H9 (cell line): ENCODE results near the gene HEPHL1. TPM values are rescaled to one million over a fixed set of nuclear protein-coding genes. Genes with fewer than 3 reads are reported as not detected.
"Not testable (repeated sequence)": the region's sequence is repeated elsewhere in the genome, so short reads cannot be mapped to it uniquely, and the experiment has no call there.

Experiments
- DNase-seq: peaks from one replicate; pipeline ENCODE4 v3.0.0-alpha.2; 2017
- H2AFZ ChIP-seq: one replicate; pipeline ENCODE4 v1.6.1; 2013; ENCODE audit warnings: mild to moderate bottlenecking, low read length, control low read depth, moderate library complexity
- H2AK5ac ChIP-seq: 2 replicates; pipeline ENCODE4 v1.6.1; 2013; ENCODE audit warnings: low read length, control low read depth, mixed read lengths; ENCODE audit not compliant: insufficient read length
- H2BK120ac ChIP-seq: one replicate; pipeline ENCODE4 v1.6.1; 2013; ENCODE audit warnings: low read depth, mild to moderate bottlenecking, low read length, control low read depth, inconsistent platforms; ENCODE audit not compliant: poor library complexity, severe bottlenecking
- H2BK12ac ChIP-seq: 2 replicates; pipeline ENCODE4 v1.6.1; 2013; ENCODE audit warnings: low read length, control low read depth, mixed read lengths, low read depth; ENCODE audit not compliant: insufficient read length
- H2BK15ac ChIP-seq: 2 replicates; pipeline ENCODE4 v1.6.1; 2013; ENCODE audit warnings: low read depth, low read length, control low read depth
- H2BK20ac ChIP-seq: one replicate; pipeline ENCODE4 v1.6.1; 2013; ENCODE audit warnings: low read depth, mild to moderate bottlenecking, low read length, control low read depth, inconsistent platforms; ENCODE audit not compliant: poor library complexity, severe bottlenecking
- H2BK5ac ChIP-seq: 2 replicates; pipeline ENCODE4 v1.6.1; 2013; ENCODE audit warnings: low read length, control low read depth, mixed read lengths; ENCODE audit not compliant: insufficient read length
- H3K14ac ChIP-seq: 2 replicates; pipeline ENCODE4 v1.6.1; 2013; ENCODE audit warnings: low read length, control low read depth; ENCODE audit not compliant: insufficient read depth
- H3K18ac ChIP-seq: 2 replicates; pipeline ENCODE4 v1.6.1; 2013; ENCODE audit warnings: low read depth, mild to moderate bottlenecking, mixed read lengths, low read length, control low read depth; ENCODE audit not compliant: insufficient read length
- H3K23ac ChIP-seq: 2 replicates; pipeline ENCODE4 v1.6.1; 2013; ENCODE audit warnings: low read length, control low read depth, mixed read lengths, low read depth; ENCODE audit not compliant: insufficient read length
- H3K23me2 ChIP-seq: 2 replicates; pipeline ENCODE4 v1.6.1; 2013; ENCODE audit warnings: low read depth, mild to moderate bottlenecking, mixed read lengths, low read length, control low read depth; ENCODE audit not compliant: insufficient read length, poor library complexity, severe bottlenecking
- H3K27ac ChIP-seq: 2 replicates; pipeline ENCODE4 v1.5.1; 2013; ENCODE audit warnings: low read length, control low read depth, mixed read lengths, low read depth; ENCODE audit not compliant: insufficient read length
- H3K27me3 ChIP-seq: 2 replicates; pipeline ENCODE4 v1.6.1; 2013; ENCODE audit warnings: low read length, control low read depth, inconsistent platforms; ENCODE audit not compliant: insufficient read depth
- H3K4ac ChIP-seq: 2 replicates; pipeline ENCODE4 v1.6.1; 2013; ENCODE audit warnings: low read depth, mild to moderate bottlenecking, control low read depth, inconsistent platforms, low read length, moderate library complexity
- H3K4me1 ChIP-seq: 2 replicates; pipeline ENCODE4 v1.6.1; 2013; ENCODE audit warnings: low read length, control low read depth, inconsistent platforms; ENCODE audit not compliant: insufficient read depth
- H3K4me2 ChIP-seq: 2 replicates; pipeline ENCODE4 v1.6.1; 2013; ENCODE audit warnings: low read length, control low read depth, mixed read lengths; ENCODE audit not compliant: insufficient read length, insufficient read depth
- H3K56ac ChIP-seq: 2 replicates; pipeline ENCODE4 v1.6.1; 2013; ENCODE audit warnings: low read depth, mild to moderate bottlenecking, mixed read lengths, low read length, control low read depth; ENCODE audit not compliant: insufficient read length
- H3K79me1 ChIP-seq: 2 replicates; pipeline ENCODE4 v1.6.1; 2013; ENCODE audit warnings: low read depth, mild to moderate bottlenecking, moderate library complexity, low read length, control low read depth, inconsistent platforms; ENCODE audit not compliant: insufficient read depth, poor library complexity, severe bottlenecking
- H3K79me2 ChIP-seq: 2 replicates; pipeline ENCODE4 v1.6.1; 2013; ENCODE audit warnings: low read length, control low read depth, inconsistent platforms; ENCODE audit not compliant: insufficient read depth
- H3K9ac ChIP-seq: 2 replicates; pipeline ENCODE4 v1.6.1; 2013; ENCODE audit warnings: low read length, control low read depth, mixed read lengths; ENCODE audit not compliant: insufficient read length; ENCODE audit errors: extremely low read depth
- H3K9me3 ChIP-seq: one replicate; pipeline ENCODE4 v1.6.1; 2013; ENCODE audit warnings: low read depth, low read length, inconsistent platforms; ENCODE audit not compliant: control insufficient read depth
- H3T11ph ChIP-seq: one replicate; pipeline ENCODE4 v1.6.1; 2013; ENCODE audit warnings: mild to moderate bottlenecking, low read length, control low read depth, inconsistent platforms
- H4K20me1 ChIP-seq: one replicate; pipeline ENCODE4 v1.6.1; 2013; ENCODE audit not compliant: control insufficient read depth, insufficient read length, insufficient read depth
- H4K5ac ChIP-seq: 2 replicates; pipeline ENCODE4 v1.6.1; 2013; ENCODE audit warnings: low read depth, mild to moderate bottlenecking, mixed read lengths, low read length, control low read depth; ENCODE audit not compliant: insufficient read length
- H4K8ac ChIP-seq: replicated peaks from 2 replicates; pipeline ENCODE4 v1.6.1; 2013; ENCODE audit warnings: low read length, control low read depth, mixed read lengths, low read depth; ENCODE audit not compliant: insufficient read length
- H4K91ac ChIP-seq: 2 replicates; pipeline ENCODE4 v1.6.1; 2013; ENCODE audit warnings: low read depth, mild to moderate bottlenecking, moderate library complexity, mixed read lengths, low read length, control low read depth; ENCODE audit not compliant: insufficient read length
- H3K27ac Mint-ChIP-seq, 3 experiments: 2 replicates in 2 of 3; 3 replicates in 1 of 3; pipeline ENCODE4 v1.8.0; 2020 to 2021; ENCODE audit warnings: mixed read lengths in 3 of 3, mild to moderate bottlenecking in 1 of 3, moderate library complexity in 1 of 3
- H3K27me3 Mint-ChIP-seq: 2 replicates; pipeline ENCODE4 v1.8.0; 2021; ENCODE audit warnings: low read depth, mild to moderate bottlenecking, moderate library complexity, mixed read lengths
- H3K36me3 Mint-ChIP-seq, 3 experiments: 2 replicates in 2 of 3; 3 replicates in 1 of 3; pipeline ENCODE4 v1.8.0; 2020 to 2021; ENCODE audit warnings: low read depth in 3 of 3, mixed read lengths in 3 of 3; ENCODE audit not compliant: insufficient read depth in 1 of 3
- H3K4me1 Mint-ChIP-seq, 2 experiments: 2 replicates each; pipeline ENCODE4 v1.8.0; 2020; ENCODE audit warnings: mixed read lengths in 2 of 2
- H3K4me3 Mint-ChIP-seq, 2 experiments: 2 replicates in 1 of 2; 3 replicates in 1 of 2; pipeline ENCODE4 v1.8.0; 2020 to 2021; ENCODE audit warnings: mild to moderate bottlenecking in 2 of 2, mixed read lengths in 2 of 2, moderate library complexity in 1 of 2
- H3K9me3 Mint-ChIP-seq, 2 experiments: 2 replicates in 1 of 2; 3 replicates in 1 of 2; pipeline ENCODE4 v1.8.0; 2020; ENCODE audit warnings: mild to moderate bottlenecking in 2 of 2, mixed read lengths in 2 of 2, moderate library complexity in 1 of 2
- WGBS: extraction: QIAGEN DNeasy Blood & Tissue Kit; methylation state at CpG from one replicate; pipeline ENCODE4 v1.1.7; 2013; ENCODE audit warnings: missing lambda C conversion rate, low lambda C conversion rate, mixed read lengths; ENCODE audit not compliant: insufficient read length; ENCODE audit errors: extremely low coverage; 5-methylcytosine and 5-hydroxymethylcytosine counted together
- total RNA-seq: library from RNA; stranded (reverse); gene quantifications from 2 replicates; pipeline ENCODE4 v1.2.1, GENCODE V29; 2021

Gene HEPHL1
- total RNA-seq, 1 experiment from 2014 or later = not detected

GRCh38 chr11:94120516-94120915 is 99.4 kb downstream of the HEPHL1 start:
- H3K23me2 ChIP-seq, H3K9me3 ChIP-seq, H3K79me2 ChIP-seq, H3K27me3 ChIP-seq, H3K27ac ChIP-seq, H2AFZ ChIP-seq, H2BK5ac ChIP-seq, H3K4me2 ChIP-seq, H2BK20ac ChIP-seq, H3K56ac ChIP-seq, H4K5ac ChIP-seq, H3K14ac ChIP-seq, H3K4me1 ChIP-seq, H4K20me1 ChIP-seq, H4K91ac ChIP-seq, H3K18ac ChIP-seq, H2BK12ac ChIP-seq, DNase-seq, H3K79me1 ChIP-seq, H3K9ac ChIP-seq, H2BK120ac ChIP-seq, H3K4ac ChIP-seq, H2AK5ac ChIP-seq, H3T11ph ChIP-seq, H4K8ac ChIP-seq, H2BK15ac ChIP-seq, H3K23ac ChIP-seq: not testable (repeated sequence)
- Mint-ChIP-seq H3K4me1 (peaks cover 45 to 46% of the 10 kb centered on the region in 2 experiments), H3K27me3 (peaks cover 30% of the 10 kb centered on the region), H3K9me3 (peaks cover 11 to 29% of the 10 kb centered on the region in 2 experiments; a peak in 4 of 5 replicates), H3K27ac (peak overlapping the region in 2 of 3 experiments; percentile 1 to 95; a peak in 5 of 7 replicates), H3K36me3 (peaks cover 20 to 41% (median 30%) of the 10 kb centered on the region in 3 experiments), H3K4me3 (peak overlapping the region in 1 of 2 experiments; percentile 31; a peak in 1 of 5 replicates)
- no CpG with 5 or more reads among the region's 2 CpGs for WGBS
